NCI-H82 (cell line): Measurements from ENCODE around the gene CYP3A4.
"Not testable (repeated sequence)": the region's sequence is repeated elsewhere in the genome, so short reads cannot be mapped to it uniquely, and the experiment has no call there.

ENCODE experiments used
- DNase-seq: peaks from one replicate; lab custom pipeline; 2025; lab: John Stamatoyannopoulos, UW

Gene CYP3A4

GRCh38 chr7:99792967-99793366 is 9.0 kb upstream of the CYP3A4 start:
- no peak for DNase-seq

GRCh38 chr7:99791667-99792369 is 7.8 kb upstream of the CYP3A4 start:
- no peak for DNase-seq

- DNase-seq: no peak
Observed at GRCh38 chr7:99791021-99791420, 7.0 kb upstream of the CYP3A4 start.

GRCh38 chr7:99790407-99790806 is 6.4 kb upstream of the CYP3A4 start:
- DNase-seq: no peak

GRCh38 chr7:99789441-99790070 is 5.6 kb upstream of the CYP3A4 start:
- DNase-seq: no peak

- DNase-seq: no peak
Observed at GRCh38 chr7:99788554-99788953, 4.6 kb upstream of the CYP3A4 start.

GRCh38 chr7:99786726-99787335 is 2.8 kb upstream of the CYP3A4 start:
- no peak for DNase-seq

GRCh38 chr7:99785654-99786053 is 1.7 kb upstream of the CYP3A4 start:
- not testable (repeated sequence) for DNase-seq

- no peak for DNase-seq
Observed at GRCh38 chr7:99782012-99782953, 1.7 kb downstream of the CYP3A4 start.

GRCh38 chr7:99780588-99780987 is 3.4 kb downstream of the CYP3A4 start:
- no peak for DNase-seq

GRCh38 chr7:99779949-99780348 is 4.0 kb downstream of the CYP3A4 start:
- no peak for DNase-seq

- DNase-seq: no peak
Observed at GRCh38 chr7:99778880-99779279, 5.1 kb downstream of the CYP3A4 start.

GRCh38 chr7:99773395-99773794 is 10.6 kb downstream of the CYP3A4 start:
- not testable (repeated sequence) for DNase-seq

- DNase-seq: no peak
Observed at GRCh38 chr7:99772565-99772964, 11.4 kb downstream of the CYP3A4 start.

GRCh38 chr7:99769494-99769893 is 14.5 kb downstream of the CYP3A4 start:
- DNase-seq: not testable (repeated sequence)

- DNase-seq: no peak
Observed at GRCh38 chr7:99768471-99768870, 15.5 kb downstream of the CYP3A4 start.

GRCh38 chr7:99767662-99768061 is 16.3 kb downstream of the CYP3A4 start:
- DNase-seq: no peak

- no peak for DNase-seq
Observed at GRCh38 chr7:99766484-99767099, 17.4 kb downstream of the CYP3A4 start.

GRCh38 chr7:99764478-99764877 is 19.5 kb downstream of the CYP3A4 start:
- DNase-seq: no peak

- no peak for DNase-seq
Observed at GRCh38 chr7:99762680-99763327, 21.2 kb downstream of the CYP3A4 start.

GRCh38 chr7:99755085-99755484 is 28.9 kb downstream of the CYP3A4 start:
- no peak for DNase-seq
